OCI-LY1 (cell line): ENCODE results near the gene ANTXR1.

ENCODE experiments used
- H2AFZ ChIP-seq: fragments of 200-600 bp; sonication (generic), shearing (Covaris generic); 2 replicates; pipeline ENCODE4 v1.6.0; 2014; ENCODE audit warnings: antibody characterized with exemption, mild to moderate bottlenecking, low read length
- H3F3A ChIP-seq: fragments of 200-600 bp; sonication (generic), shearing (Covaris generic); 2 replicates; pipeline ENCODE4 v1.6.0; 2014; ENCODE audit warnings: mild to moderate bottlenecking, antibody characterized with exemption, low read length, moderate library complexity; ENCODE audit not compliant: insufficient read depth
- H3K27ac ChIP-seq: fragments of 200-600 bp; sonication (generic); 2 replicates; pipeline ENCODE4 v1.5.1; 2014; ENCODE audit warnings: low read length, mixed run types, mild to moderate bottlenecking, low read depth; ENCODE audit not compliant: poor library complexity, severe bottlenecking
- H3K27me3 ChIP-seq: fragments of 200-600 bp; sonication (generic); 2 replicates; pipeline ENCODE4 v1.6.0; 2014; ENCODE audit warnings: antibody characterized with exemption, mild to moderate bottlenecking, low read length, moderate library complexity; ENCODE audit not compliant: insufficient read depth
- H3K36me3 ChIP-seq: fragments of 200-600 bp; sonication (generic); 2 replicates; pipeline ENCODE4 v1.6.1; 2014; ENCODE audit warnings: mild to moderate bottlenecking, antibody characterized with exemption, low read length, moderate library complexity, mixed read lengths; ENCODE audit not compliant: insufficient read depth
- H3K4me1 ChIP-seq: fragments of 200-600 bp; sonication (generic); 2 replicates; pipeline ENCODE4 v1.5.1; 2014; ENCODE audit warnings: mild to moderate bottlenecking, low read length, moderate library complexity; ENCODE audit not compliant: insufficient read depth, severe bottlenecking
- H3K4me2 ChIP-seq: fragments of 200-600 bp; sonication (generic), shearing (Covaris generic); 2 replicates; pipeline ENCODE4 v1.6.1; 2014; ENCODE audit warnings: low read length
- H3K4me3 ChIP-seq: fragments of 200-600 bp; sonication (generic); 2 replicates; pipeline ENCODE4 v1.5.1; 2014; ENCODE audit warnings: low read length, low read depth, mild to moderate bottlenecking, mixed read lengths; ENCODE audit not compliant: poor library complexity, severe bottlenecking
- H3K79me2 ChIP-seq: fragments of 200-600 bp; shearing (Covaris generic); 2 replicates; pipeline ENCODE4 v1.6.1; 2016; ENCODE audit warnings: mixed run types, low read length, mixed read lengths; ENCODE audit not compliant: insufficient read depth
- H3K9ac ChIP-seq: fragments of 200-600 bp; sonication (generic), shearing (Covaris generic); 2 replicates; pipeline ENCODE4 v1.6.1; 2014; ENCODE audit warnings: mild to moderate bottlenecking, low read length, mixed read lengths
- H3K9me2 ChIP-seq: fragments of 200-600 bp; sonication (generic), shearing (Covaris generic); 2 replicates; pipeline ENCODE4 v1.6.1; 2014; ENCODE audit warnings: low read depth, mild to moderate bottlenecking, low read length, mixed read lengths
- H3K9me3 ChIP-seq: fragments of 200-600 bp; shearing (Covaris generic); 2 replicates; pipeline ENCODE4 v1.6.1; 2014; ENCODE audit warnings: low read length, mixed read lengths
- H4K20me1 ChIP-seq: fragments of 200-600 bp; sonication (generic), shearing (Covaris generic); 2 replicates; pipeline ENCODE4 v1.6.0; 2016; ENCODE audit warnings: mild to moderate bottlenecking, low read length; ENCODE audit not compliant: insufficient read depth
- CTCF ChIP-seq: fragments of 200-600 bp; sonication (generic), shearing (Covaris generic); IDR thresholded peaks from 2 replicates; pipeline ENCODE4 v1.5.1; 2017; ENCODE audit warnings: mild to moderate bottlenecking, antibody characterized with exemption, low read length, moderate library complexity, mixed read lengths
- EZH2 ChIP-seq: fragments of 200-600 bp; sonication (generic), shearing (Covaris generic); IDR thresholded peaks from 2 replicates; pipeline ENCODE4 v1.8.0; 2017; ENCODE audit warnings: borderline replicate concordance, mixed run types, mild to moderate bottlenecking, antibody characterized with exemption, low read length, moderate library complexity, mixed read lengths

Gene ANTXR1

DNA sequence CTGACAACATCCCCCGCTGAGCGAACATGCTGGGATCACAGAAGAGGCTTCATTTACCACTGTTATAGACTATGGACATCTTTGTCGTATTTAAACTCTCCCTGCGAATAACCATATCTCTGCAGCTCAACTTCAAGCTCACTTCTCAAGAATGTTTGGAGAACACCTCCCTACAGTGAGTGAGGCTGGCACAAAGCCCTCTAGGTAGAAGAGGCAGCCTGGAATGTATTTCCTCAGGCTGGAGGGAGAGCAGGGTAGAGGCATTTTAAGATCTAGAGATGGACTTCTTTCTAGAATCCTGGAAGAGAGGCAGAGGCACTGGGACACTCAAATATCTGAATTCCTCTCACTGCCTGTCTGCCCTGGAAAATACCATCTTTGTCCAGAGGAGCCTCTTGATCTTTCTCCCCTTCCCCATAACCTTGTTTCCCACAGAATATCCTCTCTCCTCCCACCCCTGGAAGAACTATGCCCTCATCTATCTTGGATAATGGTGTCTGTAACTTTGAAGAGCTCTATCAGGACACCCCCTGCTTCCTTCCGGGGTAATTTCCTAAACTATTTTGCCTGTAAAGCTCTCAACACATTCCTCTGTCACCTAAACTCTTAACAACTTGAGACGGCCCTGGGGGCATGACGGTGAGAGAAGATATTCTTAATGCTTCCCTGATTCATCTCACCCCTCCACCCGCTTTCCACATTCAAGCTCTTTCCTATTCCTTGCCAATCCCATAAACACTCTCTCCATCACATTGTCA lies 2.4 kb upstream of the ANTXR1 start:
- H2AFZ ChIP-seq = no peak overlapping the region
- TF ChIP-seq EZH2 (no peak), CTCF (no peak)

DNA sequence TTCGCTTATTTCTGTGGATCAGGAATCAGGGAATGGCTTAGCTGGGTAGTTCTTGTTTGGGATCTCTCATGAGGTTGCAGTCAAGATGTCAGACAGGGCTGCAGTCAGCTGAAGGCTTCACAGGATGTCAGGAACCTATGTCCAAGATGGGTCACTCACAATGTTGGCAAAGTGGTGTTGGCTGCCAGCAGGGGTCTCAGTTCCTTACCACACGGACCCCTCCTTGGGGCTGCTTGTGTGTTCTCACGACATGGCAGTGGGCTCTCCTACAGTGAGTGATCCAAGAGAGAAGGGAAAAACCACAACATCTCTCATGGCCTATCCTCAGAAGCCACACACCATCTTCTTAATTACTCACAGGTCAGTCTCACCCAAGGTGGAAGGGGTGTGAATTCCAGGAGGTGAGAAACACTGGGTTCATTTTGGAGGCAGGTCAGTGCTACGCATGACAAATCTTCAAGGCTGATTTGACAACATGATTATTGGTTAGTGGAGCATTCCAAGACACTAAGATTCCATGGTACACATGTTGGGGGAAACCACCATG lies 1.3 kb upstream of the ANTXR1 start:
- Histone ChIP-seq H3F3A (no peaks in the 10 kb centered on the region), H3K36me3 (no peaks in the 10 kb centered on the region), H3K9me2 (no peaks in the 10 kb centered on the region), H3K4me3 (no peak overlapping the region), H3K9me3 (no peaks in the 10 kb centered on the region), H3K79me2 (no peaks in the 10 kb centered on the region), H3K4me2 (no peak overlapping the region), H3K4me1 (no peaks in the 10 kb centered on the region), H4K20me1 (no peaks in the 10 kb centered on the region), H3K9ac (no peak overlapping the region), H3K27me3 (peaks cover 5% of the 10 kb centered on the region; the same call in 1 of the 2 replicates), H3K27ac (no peak overlapping the region), H2AFZ (no peak overlapping the region)
- TF ChIP-seq EZH2 (no peak), CTCF (no peak)

More for the DNA sequence above, 2.4 kb upstream of the ANTXR1 start:
- Histone ChIP-seq H3K27me3 (peaks cover 5% of the 10 kb centered on the region; the same call in 1 of the 2 replicates), H3K36me3 (no peaks in the 10 kb centered on the region), H4K20me1 (no peaks in the 10 kb centered on the region), H3K9ac (no peak overlapping the region), H3K79me2 (no peaks in the 10 kb centered on the region), H3K4me2 (no peak overlapping the region), H3K4me3 (no peak overlapping the region), H3K9me2 (no peaks in the 10 kb centered on the region), H3K27ac (no peak overlapping the region), H3F3A (no peaks in the 10 kb centered on the region), H3K9me3 (no peaks in the 10 kb centered on the region), H3K4me1 (no peaks in the 10 kb centered on the region)

- Histone ChIP-seq H3K4me1 (no peaks in the 10 kb centered on the region), H3F3A (no peaks in the 10 kb centered on the region), H3K27ac (no peak overlapping the region), H3K9me2 (no peaks in the 10 kb centered on the region), H3K36me3 (no peaks in the 10 kb centered on the region), H3K9me3 (no peaks in the 10 kb centered on the region), H3K9ac (no peak overlapping the region), H3K79me2 (no peaks in the 10 kb centered on the region), H4K20me1 (no peaks in the 10 kb centered on the region), H3K4me3 (no peak overlapping the region), H3K27me3 (peaks cover 5% of the 10 kb centered on the region; the same call in 1 of the 2 replicates), H2AFZ (no peak overlapping the region), H3K4me2 (no peak overlapping the region)
- TF ChIP-seq CTCF (peak; percentile 63), EZH2 (no peak)
Measured at GRCh38 chr2:69012310-69013141, 453 bp upstream of the ANTXR1 start.
